Measurements from ENCODE around the gene HS3ST5.

GRCh38 chr6:114153448-114153847, 189.4 kb downstream of the HS3ST5 start:
- TF ChIP-seq POLR2A (IDR thresholded peaks at IDR 0.05; ENCODE audit: borderline replicate concordance, extremely low read depth, insufficient read depth, insufficient read length) (no peak), CTCF (IDR thresholded peaks at IDR 0.05 in 2 of 3, conservative IDR thresholded peaks at IDR 0.05 in 1 of 3; ENCODE audit: borderline replicate concordance in 1 of 3, insufficient read depth in 1 of 3, low read depth in 2 of 3, low read length in 2 of 3) (no peak), EZH2 (IDR thresholded peaks at IDR 0.05) (no peak), ZBTB33 (IDR thresholded peaks at IDR 0.05; ENCODE audit: extremely low read depth, insufficient replicate concordance, low read length) (no peak), RAD21 (IDR thresholded peaks at IDR 0.05; ENCODE audit: low read depth) (no peak), YY1 (IDR thresholded peaks at IDR 0.05; ENCODE audit: extremely low read depth, insufficient replicate concordance, low read depth, low read length) (no peak), ZNF274 (IDR thresholded peaks at IDR 0.05; ENCODE audit: low read depth, low read length) (no peak), JUND (IDR thresholded peaks at IDR 0.05) (no peak), EZH2phosphoT487 (IDR thresholded peaks at IDR 0.05; ENCODE audit: borderline replicate concordance) (no peak), TCF7L2 (IDR thresholded peaks at IDR 0.05; ENCODE audit: borderline replicate concordance, extremely low read depth, insufficient read depth, insufficient read length) (no peak), CBX3 (IDR thresholded peaks at IDR 0.05; ENCODE audit: low read depth) (no peak)
- TF ChIP-seq, protein P1, sequence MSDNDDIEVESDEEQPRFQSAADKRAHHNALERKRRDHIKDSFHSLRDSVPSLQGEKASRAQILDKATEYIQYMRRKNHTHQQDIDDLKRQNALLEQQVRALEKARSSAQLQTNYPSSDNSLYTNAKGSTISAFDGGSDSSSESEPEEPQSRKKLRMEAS (IDR thresholded peaks at IDR 0.05), result no peak

Data from HCT116 (cell line).